ENCODE results near the gene PSAT1.

GRCh38 chr9:78314953-78315870 is 18.3 kb downstream of the PSAT1 start:
- TF ChIP-seq CTCF (IDR thresholded peaks at IDR 0.05) (no peak), POLR2A (IDR thresholded peaks at IDR 0.05) (no peak)
